ENCODE measurements around the gene SLC17A3.

GRCh38 chr6:25815194-25815593 lies 58.8 kb downstream of the SLC17A3 start:
- TF ChIP-seq CTCF (IDR thresholded peaks at IDR 0.05) (no peak), EZH2 (IDR thresholded peaks at IDR 0.05; ENCODE audit: borderline replicate concordance, insufficient read depth, low read depth, low read length, poor library complexity, severe bottlenecking) (no peak)
